Lower leg skin (tissue), 3 donors: Measurements from ENCODE around the gene PLEKHG3.

Experiments used
- POLR2A ChIP-seq, 2 donors: fragments of 450-650 bp; IDR thresholded peaks; one replicate each; pipeline ENCODE4 v1.6.1; 2016 to 2017; ENCODE audit warnings: antibody characterized with exemption in 2 of 2, mild to moderate bottlenecking in 1 of 2, moderate library complexity in 1 of 2
- TF ChIP-seq, protein P1 (sequence below), 3 donors: fragments of 450-650 bp; IDR thresholded peaks; one replicate each; pipeline ENCODE4 v1.5.1; 2016; ENCODE audit warnings: antibody characterized with exemption in 3 of 3, mild to moderate bottlenecking in 3 of 3, moderate library complexity in 2 of 3

DNA sequence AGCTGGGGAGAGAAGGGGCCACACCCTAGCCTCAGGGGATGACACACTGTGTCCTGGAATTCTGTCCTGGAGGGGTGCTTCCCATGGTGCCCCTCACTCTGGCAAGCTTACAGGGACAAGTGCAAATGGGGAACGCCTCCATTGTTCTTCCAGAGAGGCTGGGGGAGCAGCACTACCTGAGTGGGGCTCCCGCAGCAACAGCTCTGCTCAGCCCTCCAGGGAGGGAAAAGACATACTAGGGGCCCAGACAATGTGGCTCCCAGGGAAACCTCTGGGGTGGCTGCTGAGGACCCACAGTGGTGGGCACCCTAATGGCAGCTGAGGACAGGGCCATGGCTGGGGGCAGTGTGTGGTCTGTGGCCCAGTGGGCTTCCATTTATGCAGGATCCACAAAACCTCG, 69.4 kb downstream of the PLEKHG3 start:
- TF ChIP-seq POLR2A (IDR thresholded peaks at IDR 0.05), result no peak
- TF ChIP-seq, protein P1, sequence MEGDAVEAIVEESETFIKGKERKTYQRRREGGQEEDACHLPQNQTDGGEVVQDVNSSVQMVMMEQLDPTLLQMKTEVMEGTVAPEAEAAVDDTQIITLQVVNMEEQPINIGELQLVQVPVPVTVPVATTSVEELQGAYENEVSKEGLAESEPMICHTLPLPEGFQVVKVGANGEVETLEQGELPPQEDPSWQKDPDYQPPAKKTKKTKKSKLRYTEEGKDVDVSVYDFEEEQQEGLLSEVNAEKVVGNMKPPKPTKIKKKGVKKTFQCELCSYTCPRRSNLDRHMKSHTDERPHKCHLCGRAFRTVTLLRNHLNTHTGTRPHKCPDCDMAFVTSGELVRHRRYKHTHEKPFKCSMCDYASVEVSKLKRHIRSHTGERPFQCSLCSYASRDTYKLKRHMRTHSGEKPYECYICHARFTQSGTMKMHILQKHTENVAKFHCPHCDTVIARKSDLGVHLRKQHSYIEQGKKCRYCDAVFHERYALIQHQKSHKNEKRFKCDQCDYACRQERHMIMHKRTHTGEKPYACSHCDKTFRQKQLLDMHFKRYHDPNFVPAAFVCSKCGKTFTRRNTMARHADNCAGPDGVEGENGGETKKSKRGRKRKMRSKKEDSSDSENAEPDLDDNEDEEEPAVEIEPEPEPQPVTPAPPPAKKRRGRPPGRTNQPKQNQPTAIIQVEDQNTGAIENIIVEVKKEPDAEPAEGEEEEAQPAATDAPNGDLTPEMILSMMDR (IDR thresholded peaks at IDR 0.05), result no peak
